HFF-Myc (cell line): Measurements from ENCODE around the gene DBX1.
"Not testable (repeated sequence)": the region's sequence is repeated elsewhere in the genome, so short reads cannot be mapped to it uniquely, and the experiment has no call there.

Experiments
- DNase-seq: peaks from one replicate; pipeline ENCODE4 v3.0.0-alpha.2; 2011; ENCODE audit warnings: low read depth; ENCODE audit errors: extremely low read depth
- H3K4me3 ChIP-seq: replicated peaks from 2 replicates; pipeline ENCODE4 v1.5.1; 2011; ENCODE audit warnings: low read depth, mild to moderate bottlenecking, control low read depth, low read length
- CTCF ChIP-seq: IDR thresholded peaks from 2 replicates; pipeline ENCODE4 v1.5.1; 2012; ENCODE audit warnings: mild to moderate bottlenecking, low read depth, low read length, control low read depth; ENCODE audit errors: missing control alignments

The DBX1 gene

GRCh38 chr11:20201231-20201630 lies 41.0 kb upstream of the DBX1 start:
- H3K4me3 ChIP-seq, result no peak overlapping the region
- DNase-seq, result no peak
- no peak for TF ChIP-seq CTCF

DNA sequence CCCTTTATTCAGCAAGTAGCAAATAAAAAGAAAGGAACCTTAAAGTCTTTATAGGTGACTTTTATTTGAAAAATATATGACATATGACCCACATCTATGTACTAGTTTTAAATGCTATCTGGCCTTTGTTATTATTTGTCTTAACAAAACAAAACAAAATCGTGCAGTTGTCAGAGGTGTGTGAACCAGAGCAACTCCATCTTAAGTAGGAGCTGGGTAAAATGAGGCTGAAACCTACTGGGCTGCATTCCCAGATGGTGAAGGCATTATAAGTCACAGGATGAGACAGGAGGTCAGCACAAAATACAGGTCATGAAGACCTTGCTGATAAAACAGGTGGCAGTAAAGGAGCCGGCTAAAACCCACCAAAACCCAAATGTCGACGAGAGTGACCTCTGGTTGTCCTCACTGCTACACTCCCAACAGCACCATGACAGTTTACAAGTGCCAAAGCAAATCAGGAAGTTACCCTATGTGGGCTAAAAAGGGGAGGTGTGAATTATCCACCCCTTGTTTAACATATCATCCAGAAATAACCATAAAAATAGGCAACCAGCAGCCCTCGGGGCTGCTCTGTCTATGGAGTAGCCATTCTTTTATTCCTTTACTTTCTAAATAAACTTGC lies 40.2 kb upstream of the DBX1 start:
- DNase-seq, H3K4me3 ChIP-seq: not testable (repeated sequence)

- no peak for DNase-seq
- TF ChIP-seq CTCF, result no peak
- no peak overlapping the region for H3K4me3 ChIP-seq
Observed at GRCh38 chr11:20197881-20198280, 37.6 kb upstream of the DBX1 start.

DNA sequence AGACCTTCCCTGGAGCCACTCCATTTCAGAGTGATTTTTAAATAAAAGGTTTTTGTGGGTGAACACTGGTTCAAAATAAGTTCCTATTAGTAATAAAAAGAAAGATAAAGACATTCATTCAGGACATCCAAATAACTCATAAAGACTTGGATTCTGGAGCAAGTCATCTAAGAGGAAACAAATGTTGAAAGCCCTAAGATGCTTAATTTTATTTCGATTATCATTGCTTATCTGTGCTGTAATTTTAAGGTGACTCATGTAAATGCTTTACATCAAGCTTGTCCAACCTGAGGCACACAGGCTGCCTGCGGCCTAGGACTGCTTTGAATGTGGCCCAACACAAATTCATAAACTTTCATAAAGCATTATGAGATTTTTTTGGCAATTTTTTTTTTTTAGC lies 34.2 kb upstream of the DBX1 start:
- no peak for DNase-seq
- no peak for TF ChIP-seq CTCF
- H3K4me3 ChIP-seq, result no peak overlapping the region

- TF ChIP-seq CTCF, result no peak
- H3K4me3 ChIP-seq, result no peak overlapping the region
- DNase-seq, result no peak
Observed at GRCh38 chr11:20193307-20193706, 33.0 kb upstream of the DBX1 start.

DNA sequence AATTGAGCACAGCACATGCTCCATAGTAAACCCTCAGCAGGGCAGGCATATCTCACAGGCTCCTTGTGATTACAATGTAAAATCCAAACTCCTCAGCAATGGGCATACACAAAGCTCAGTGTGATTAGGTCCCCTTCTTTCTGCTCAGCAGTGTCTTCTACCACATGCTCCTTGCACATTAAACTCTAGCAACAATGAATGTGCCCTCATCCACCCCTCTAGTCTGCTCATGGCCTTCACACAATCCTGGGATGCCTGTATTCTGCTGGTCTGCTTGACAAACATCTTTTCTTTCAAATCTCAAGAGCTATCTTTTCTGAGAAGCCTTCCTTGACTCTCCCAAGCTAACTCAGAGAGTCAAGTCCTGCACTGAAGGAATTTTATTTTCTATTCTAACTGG lies 32.4 kb upstream of the DBX1 start:
- no peak overlapping the region for H3K4me3 ChIP-seq
- no peak for TF ChIP-seq CTCF
- DNase-seq, result no peak

DNA sequence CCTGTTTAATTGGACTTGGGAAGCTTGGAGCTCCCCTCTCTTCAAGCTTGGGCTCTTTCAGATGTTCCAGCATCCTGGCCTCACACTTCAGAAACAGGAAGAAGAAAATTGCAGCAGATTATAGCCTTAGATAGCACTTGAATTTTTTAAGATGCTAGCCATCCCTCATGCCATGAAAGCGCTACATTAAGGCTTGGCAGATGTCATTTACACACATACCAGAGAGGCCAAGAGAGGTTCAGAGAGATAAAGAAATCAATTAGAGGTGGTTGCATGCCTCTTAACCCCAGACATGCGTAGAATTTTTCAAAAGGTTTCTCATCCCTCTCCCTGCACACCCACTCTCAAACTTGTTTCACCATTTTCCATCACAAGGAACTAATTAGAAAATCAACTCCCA lies 31.9 kb upstream of the DBX1 start:
- no peak overlapping the region for H3K4me3 ChIP-seq
- TF ChIP-seq CTCF, result no peak
- DNase-seq, result no peak

DNA sequence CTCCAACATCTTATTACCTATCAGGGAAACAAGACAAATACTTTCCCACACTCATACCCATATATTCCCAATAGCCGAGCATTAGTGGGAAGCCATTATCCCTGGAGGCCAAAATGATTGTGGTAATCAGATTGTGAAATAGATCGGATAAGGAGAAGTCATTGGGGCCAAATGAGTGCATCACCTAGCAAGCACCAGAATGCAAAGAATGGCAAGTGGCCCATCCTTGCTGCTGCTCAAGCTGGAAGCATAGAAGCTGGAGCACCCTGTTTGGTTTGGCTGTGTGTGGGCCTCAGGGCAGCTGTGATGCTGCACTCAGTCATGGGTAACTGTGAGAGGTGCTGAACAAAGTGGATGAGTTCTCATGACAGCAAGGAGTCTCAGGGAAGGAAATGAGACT lies 18.7 kb upstream of the DBX1 start:
- H3K4me3 ChIP-seq, result no peak overlapping the region
- TF ChIP-seq CTCF, result no peak
- DNase-seq, result no peak
